Ishikawa (cell line): ENCODE data around the gene SLC22A3.

Experiments
- CEBPB ChIP-seq: IDR thresholded peaks from 2 replicates; pipeline ENCODE4 v1.6.1; 2012
- CREB1 ChIP-seq: IDR thresholded peaks from 2 replicates; pipeline ENCODE4 v1.6.1; 2012; ENCODE audit warnings: low read depth
- EGR1 ChIP-seq: IDR thresholded peaks from 2 replicates; pipeline ENCODE4 v1.6.1; 2012
- EP300 ChIP-seq: IDR thresholded peaks from 2 replicates; pipeline ENCODE4 v1.6.1; 2012; ENCODE audit warnings: borderline replicate concordance
- FOXM1 ChIP-seq: IDR thresholded peaks from 2 replicates; pipeline ENCODE4 v1.6.1; 2012; ENCODE audit warnings: low read depth, borderline replicate concordance
- NFIC ChIP-seq: IDR thresholded peaks from 2 replicates; pipeline ENCODE4 v1.6.1; 2012
- RAD21 ChIP-seq: IDR thresholded peaks from 2 replicates; pipeline ENCODE4 v1.6.1; 2012; ENCODE audit warnings: low read depth
- TAF1 ChIP-seq: IDR thresholded peaks from 2 replicates; pipeline ENCODE4 v1.6.1; 2012; ENCODE audit warnings: low read depth, mild to moderate bottlenecking
- TCF12 ChIP-seq: IDR thresholded peaks from 2 replicates; pipeline ENCODE4 v1.6.1; 2012; ENCODE audit warnings: low read depth
- TEAD4 ChIP-seq: IDR thresholded peaks from 2 replicates; pipeline ENCODE4 v1.6.1; 2012
- YY1 ChIP-seq: IDR thresholded peaks from 2 replicates; pipeline ENCODE4 v1.6.1; 2012; ENCODE audit warnings: low read depth
- ZBTB7A ChIP-seq: IDR thresholded peaks from 2 replicates; pipeline ENCODE4 v1.6.1; 2012; ENCODE audit warnings: low read depth
- TF ChIP-seq, protein P1 (sequence below): IDR thresholded peaks from 2 replicates; pipeline ENCODE4 v1.6.1; 2012
- TF ChIP-seq, protein P2 (sequence below): IDR thresholded peaks from 2 replicates; pipeline ENCODE4 v1.6.1; 2012; ENCODE audit warnings: low read depth, mild to moderate bottlenecking
- TF ChIP-seq, protein P3 (sequence below): IDR thresholded peaks from 2 replicates; pipeline ENCODE4 v1.6.1; 2012

The SLC22A3 gene

DNA sequence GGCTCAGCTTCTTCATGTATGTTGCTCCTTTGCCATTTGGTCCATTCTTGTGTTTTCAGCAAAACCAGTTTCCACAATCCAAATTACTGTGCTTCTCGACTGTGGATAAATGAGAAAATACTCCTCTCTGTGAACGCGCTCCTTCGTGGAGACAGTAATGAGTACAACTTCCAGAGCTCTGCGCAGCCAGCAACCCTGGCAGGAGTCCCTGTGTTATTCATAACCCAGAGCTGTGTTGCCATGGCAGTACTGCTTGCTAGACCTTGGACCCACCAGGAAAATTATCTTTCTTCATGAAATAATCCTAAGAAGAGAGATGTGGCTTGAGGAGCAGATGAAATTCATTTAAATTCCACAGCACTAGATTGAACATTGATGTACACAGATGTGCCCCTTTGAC, 73.7 kb downstream of the SLC22A3 start:
- TF ChIP-seq TCF12 (no peak), YY1 (no peak), RAD21 (no peak), FOXM1 (no peak), CEBPB (no peak), ZBTB7A (no peak), EP300 (no peak), TAF1 (no peak), CREB1 (no peak)
- TF ChIP-seq, protein P1, sequence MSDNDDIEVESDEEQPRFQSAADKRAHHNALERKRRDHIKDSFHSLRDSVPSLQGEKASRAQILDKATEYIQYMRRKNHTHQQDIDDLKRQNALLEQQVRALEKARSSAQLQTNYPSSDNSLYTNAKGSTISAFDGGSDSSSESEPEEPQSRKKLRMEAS = no peak
- TF ChIP-seq, protein P2, sequence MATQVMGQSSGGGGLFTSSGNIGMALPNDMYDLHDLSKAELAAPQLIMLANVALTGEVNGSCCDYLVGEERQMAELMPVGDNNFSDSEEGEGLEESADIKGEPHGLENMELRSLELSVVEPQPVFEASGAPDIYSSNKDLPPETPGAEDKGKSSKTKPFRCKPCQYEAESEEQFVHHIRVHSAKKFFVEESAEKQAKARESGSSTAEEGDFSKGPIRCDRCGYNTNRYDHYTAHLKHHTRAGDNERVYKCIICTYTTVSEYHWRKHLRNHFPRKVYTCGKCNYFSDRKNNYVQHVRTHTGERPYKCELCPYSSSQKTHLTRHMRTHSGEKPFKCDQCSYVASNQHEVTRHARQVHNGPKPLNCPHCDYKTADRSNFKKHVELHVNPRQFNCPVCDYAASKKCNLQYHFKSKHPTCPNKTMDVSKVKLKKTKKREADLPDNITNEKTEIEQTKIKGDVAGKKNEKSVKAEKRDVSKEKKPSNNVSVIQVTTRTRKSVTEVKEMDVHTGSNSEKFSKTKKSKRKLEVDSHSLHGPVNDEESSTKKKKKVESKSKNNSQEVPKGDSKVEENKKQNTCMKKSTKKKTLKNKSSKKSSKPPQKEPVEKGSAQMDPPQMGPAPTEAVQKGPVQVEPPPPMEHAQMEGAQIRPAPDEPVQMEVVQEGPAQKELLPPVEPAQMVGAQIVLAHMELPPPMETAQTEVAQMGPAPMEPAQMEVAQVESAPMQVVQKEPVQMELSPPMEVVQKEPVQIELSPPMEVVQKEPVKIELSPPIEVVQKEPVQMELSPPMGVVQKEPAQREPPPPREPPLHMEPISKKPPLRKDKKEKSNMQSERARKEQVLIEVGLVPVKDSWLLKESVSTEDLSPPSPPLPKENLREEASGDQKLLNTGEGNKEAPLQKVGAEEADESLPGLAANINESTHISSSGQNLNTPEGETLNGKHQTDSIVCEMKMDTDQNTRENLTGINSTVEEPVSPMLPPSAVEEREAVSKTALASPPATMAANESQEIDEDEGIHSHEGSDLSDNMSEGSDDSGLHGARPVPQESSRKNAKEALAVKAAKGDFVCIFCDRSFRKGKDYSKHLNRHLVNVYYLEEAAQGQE = no peak
- TF ChIP-seq, protein P3, sequence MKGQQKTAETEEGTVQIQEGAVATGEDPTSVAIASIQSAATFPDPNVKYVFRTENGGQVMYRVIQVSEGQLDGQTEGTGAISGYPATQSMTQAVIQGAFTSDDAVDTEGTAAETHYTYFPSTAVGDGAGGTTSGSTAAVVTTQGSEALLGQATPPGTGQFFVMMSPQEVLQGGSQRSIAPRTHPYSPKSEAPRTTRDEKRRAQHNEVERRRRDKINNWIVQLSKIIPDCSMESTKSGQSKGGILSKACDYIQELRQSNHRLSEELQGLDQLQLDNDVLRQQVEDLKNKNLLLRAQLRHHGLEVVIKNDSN = no peak

DNA sequence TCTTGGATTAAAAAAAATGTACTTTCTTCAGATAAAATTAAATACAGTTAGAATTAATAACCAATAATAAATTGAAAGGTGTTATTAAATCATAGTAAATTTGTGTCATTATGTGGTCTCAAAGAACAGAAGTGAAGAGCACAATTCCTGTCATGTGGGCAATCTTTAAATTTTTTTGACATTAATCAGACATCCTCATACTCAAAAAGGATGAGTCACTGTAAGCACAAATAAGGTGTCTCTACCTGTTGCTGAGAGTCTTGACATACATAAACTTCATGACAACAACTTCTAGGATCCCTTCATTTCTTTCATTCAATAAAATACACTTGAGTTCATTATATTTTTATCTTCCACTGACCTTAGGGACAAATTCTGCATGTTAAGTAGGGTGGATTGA, 76.1 kb downstream of the SLC22A3 start:
- TF ChIP-seq YY1 = no peak
- no peak for TF ChIP-seq TAF1
- TF ChIP-seq, protein P1 = no peak
- TF ChIP-seq TCF12 = no peak
- no peak for TF ChIP-seq EGR1
- TF ChIP-seq FOXM1 = no peak
- no peak for TF ChIP-seq NFIC
- no peak for TF ChIP-seq CREB1
- TF ChIP-seq CEBPB = no peak
- TF ChIP-seq, protein P2 = no peak
- no peak for TF ChIP-seq TEAD4
- no peak for TF ChIP-seq RAD21
- no peak for TF ChIP-seq ZBTB7A

DNA sequence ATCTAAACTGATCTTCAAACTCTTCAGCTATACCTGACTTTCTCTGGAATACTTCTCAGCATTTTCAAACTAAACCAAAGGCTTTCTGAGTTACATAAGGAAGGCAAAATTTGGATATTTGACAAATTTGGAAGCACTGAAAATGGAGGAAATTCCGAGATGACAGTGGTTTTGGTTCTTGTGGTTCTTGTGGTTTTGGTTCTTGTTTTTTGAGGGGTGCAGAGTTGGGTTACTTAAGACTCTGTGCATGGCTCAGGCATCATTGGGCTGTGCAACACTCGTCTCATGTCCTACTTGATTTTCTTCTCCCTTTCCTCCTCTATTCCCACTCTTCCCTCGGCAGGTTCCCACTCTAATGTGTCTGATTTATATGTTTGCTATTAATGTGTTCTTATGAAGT, 78.0 kb downstream of the SLC22A3 start:
- TF ChIP-seq ZBTB7A (no peak), TCF12 (no peak), NFIC (no peak), RAD21 (no peak), EGR1 (no peak), EP300 (no peak), CEBPB (no peak), CREB1 (no peak), YY1 (no peak), TAF1 (no peak), TEAD4 (no peak)
- TF ChIP-seq, protein P2 = no peak
- TF ChIP-seq, protein P1 = no peak
- TF ChIP-seq, protein P3 = no peak

DNA sequence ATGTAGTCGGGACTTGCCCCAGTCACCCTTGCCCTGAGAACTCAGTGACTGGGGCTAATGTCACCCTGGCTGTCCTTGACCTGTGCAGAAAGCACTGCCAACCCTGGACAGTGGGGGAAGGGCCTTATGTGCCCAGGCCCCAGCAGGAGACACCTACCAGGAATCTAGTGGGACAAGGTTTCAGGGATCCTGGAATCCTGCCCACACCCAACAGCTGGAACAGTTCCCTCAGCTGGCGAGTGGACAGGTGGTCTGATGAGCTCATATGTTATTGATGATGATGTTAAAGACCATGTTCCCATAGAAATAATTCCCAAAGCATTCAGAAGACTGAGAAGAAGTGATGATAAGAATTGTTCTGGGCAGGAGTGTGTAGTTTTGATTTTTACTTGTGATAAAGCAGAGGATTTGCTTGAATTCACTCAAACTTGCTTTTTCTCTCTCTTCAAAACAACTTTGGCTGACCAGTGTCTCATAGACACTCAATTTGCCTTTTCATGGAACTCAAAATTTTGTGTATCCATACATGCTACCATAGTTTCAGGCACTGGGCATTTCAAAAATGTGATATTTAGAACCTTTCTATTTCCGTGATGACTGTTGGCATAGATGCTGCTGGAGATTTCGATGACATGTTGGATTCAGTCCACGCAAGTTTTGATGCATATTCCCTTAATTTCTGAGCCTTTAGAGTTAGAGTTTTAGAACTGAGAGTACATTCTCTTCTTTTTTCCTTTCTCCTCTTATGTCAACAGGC, 79.3 kb downstream of the SLC22A3 start:
- TF ChIP-seq EP300 (no peak), EGR1 (no peak), CEBPB (no peak), NFIC (no peak), TAF1 (no peak), TEAD4 (no peak), ZBTB7A (no peak), TCF12 (no peak), RAD21 (no peak), FOXM1 (no peak), CREB1 (no peak), YY1 (no peak)
- TF ChIP-seq, protein P3 = no peak
- TF ChIP-seq, protein P1 = no peak
- TF ChIP-seq, protein P2 = no peak
